ENCODE measurements around the gene MAU2. TPM values are rescaled to one million over a fixed set of nuclear protein-coding genes. Genes with fewer than 3 reads are reported as not detected.

The MAU2 gene
- total and polyA plus RNA-seq, 2 of the 13 experiments (the other 11 are each of a cell fraction or from before 2014, with no cell fraction given): 16.8 to 33.8 TPM

GRCh38 chr19:19361075-19361594 lies 40.5 kb downstream of the MAU2 start (continued):
- TF ChIP-seq ATAD3A (CRISPR knock-in tag; IDR thresholded peaks at IDR 0.05) (no peak), PAF1 (CRISPR knock-in tag; IDR thresholded peaks at IDR 0.05) (no peak), AGO2 (optimal IDR thresholded peaks at IDR 0.05; ENCODE audit: low read depth, low read length) (no peak), TEAD3 (CRISPR knock-in tag; optimal IDR thresholded peaks at IDR 0.05; ENCODE audit: borderline replicate concordance) (peak; percentile 67), TBP (CRISPR knock-in tag; IDR thresholded peaks at IDR 0.05) (no peak), ZNF780A (CRISPR knock-in tag; IDR thresholded peaks at IDR 0.05) (no peak), HDAC2 (CRISPR knock-in tag; IDR thresholded peaks at IDR 0.05) (0 out of 2 replicates have a peak, but pooled peaks have one; percentile 25), ZNF83 (CRISPR knock-in tag; IDR thresholded peaks at IDR 0.05; ENCODE audit: borderline replicate concordance) (no peak), HDAC1 (CRISPR knock-in tag; IDR thresholded peaks at IDR 0.05) (no peak), HCFC1 (IDR thresholded peaks at IDR 0.05; ENCODE audit: low read depth, low read length) (no peak), ASH2L (IDR thresholded peaks at IDR 0.05; ENCODE audit: insufficient read length, low read depth, low read length) (no peak), ZNF704 (CRISPR knock-in tag; IDR thresholded peaks at IDR 0.05; ENCODE audit: borderline replicate concordance) (no peak), ZNF607 (CRISPR knock-in tag; IDR thresholded peaks at IDR 0.05; ENCODE audit: borderline replicate concordance) (no peak), NONO (IDR thresholded peaks at IDR 0.05) (no peak), NONO (CRISPR knock-in tag; conservative IDR thresholded peaks at IDR 0.05) (no peak), MIER3 (CRISPR knock-in tag; IDR thresholded peaks at IDR 0.05; ENCODE audit: borderline replicate concordance) (no peak), ARHGAP35 (CRISPR knock-in tag; IDR thresholded peaks at IDR 0.05; ENCODE audit: borderline replicate concordance) (no peak), MLX (CRISPR knock-in tag; IDR thresholded peaks at IDR 0.05) (peak; percentile 53; the same call in 1 of the 2 replicates), SRSF9 (IDR thresholded peaks at IDR 0.05; ENCODE audit: borderline replicate concordance, insufficient read depth, low read depth, low read length, poor library complexity, severe bottlenecking) (no peak), NR2F1 (CRISPR knock-in tag; IDR thresholded peaks at IDR 0.05) (no peak), SRSF4 (IDR thresholded peaks at IDR 0.05; ENCODE audit: low read depth, low read length, poor library complexity, severe bottlenecking) (no peak), TARDBP (CRISPR knock-in tag; IDR thresholded peaks at IDR 0.05) (peak; percentile 66; the same call in 1 of the 2 replicates), NFKB2 (CRISPR knock-in tag; IDR thresholded peaks at IDR 0.05; ENCODE audit: borderline replicate concordance) (no peak), ZFY (CRISPR knock-in tag; IDR thresholded peaks at IDR 0.05) (peak; percentile 42; the same call in 1 of the 2 replicates), SATB2 (CRISPR knock-in tag; IDR thresholded peaks at IDR 0.05) (no peak), FOSL1 (CRISPR knock-in tag; IDR thresholded peaks at IDR 0.05; ENCODE audit: borderline replicate concordance) (no peak)
- TF ChIP-seq, protein P1, sequence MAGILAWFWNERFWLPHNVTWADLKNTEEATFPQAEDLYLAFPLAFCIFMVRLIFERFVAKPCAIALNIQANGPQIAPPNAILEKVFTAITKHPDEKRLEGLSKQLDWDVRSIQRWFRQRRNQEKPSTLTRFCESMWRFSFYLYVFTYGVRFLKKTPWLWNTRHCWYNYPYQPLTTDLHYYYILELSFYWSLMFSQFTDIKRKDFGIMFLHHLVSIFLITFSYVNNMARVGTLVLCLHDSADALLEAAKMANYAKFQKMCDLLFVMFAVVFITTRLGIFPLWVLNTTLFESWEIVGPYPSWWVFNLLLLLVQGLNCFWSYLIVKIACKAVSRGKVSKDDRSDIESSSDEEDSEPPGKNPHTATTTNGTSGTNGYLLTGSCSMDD (CRISPR knock-in tag; IDR thresholded peaks at IDR 0.05): no peak
- TF ChIP-seq, protein P2, sequence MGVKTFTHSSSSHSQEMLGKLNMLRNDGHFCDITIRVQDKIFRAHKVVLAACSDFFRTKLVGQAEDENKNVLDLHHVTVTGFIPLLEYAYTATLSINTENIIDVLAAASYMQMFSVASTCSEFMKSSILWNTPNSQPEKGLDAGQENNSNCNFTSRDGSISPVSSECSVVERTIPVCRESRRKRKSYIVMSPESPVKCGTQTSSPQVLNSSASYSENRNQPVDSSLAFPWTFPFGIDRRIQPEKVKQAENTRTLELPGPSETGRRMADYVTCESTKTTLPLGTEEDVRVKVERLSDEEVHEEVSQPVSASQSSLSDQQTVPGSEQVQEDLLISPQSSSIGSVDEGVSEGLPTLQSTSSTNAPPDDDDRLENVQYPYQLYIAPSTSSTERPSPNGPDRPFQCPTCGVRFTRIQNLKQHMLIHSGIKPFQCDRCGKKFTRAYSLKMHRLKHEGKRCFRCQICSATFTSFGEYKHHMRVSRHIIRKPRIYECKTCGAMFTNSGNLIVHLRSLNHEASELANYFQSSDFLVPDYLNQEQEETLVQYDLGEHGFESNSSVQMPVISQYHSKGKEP (CRISPR knock-in tag; IDR thresholded peaks at IDR 0.05): no peak

All from HepG2 (cell line).